GM23338 (cell line): Measurements from ENCODE around the gene SELENOH. TPM values are rescaled to one million over a fixed set of nuclear protein-coding genes. Genes with fewer than 3 reads are reported as not detected.
A peak's percentile ranks its signal among the peaks of the same experiment; 100 is the strongest.

Source experiments
- ATAC-seq: fragments of 200-7000 bp; cut with Tn5 transposase; 3 replicates; pipeline ENCODE4 v1.9.1; 2020
- DNase-seq: peaks from one replicate; pipeline ENCODE4 v3.0.0-alpha.2; 2015; ENCODE audit warnings: low spot score
- H2AFZ ChIP-seq: fragments of 200-600 bp; sonication (generic); 2 replicates; pipeline ENCODE4 v1.8.0; 2016; ENCODE audit warnings: antibody characterized with exemption, mild to moderate bottlenecking, moderate library complexity
- H3F3A ChIP-seq: fragments of 200-600 bp; sonication (generic); replicated peaks from 2 replicates; pipeline ENCODE4 v1.8.0; 2017; ENCODE audit warnings: antibody characterized with exemption, mixed run types, low read depth
- H3K27ac ChIP-seq: fragments of 200-600 bp; sonication (generic); 2 replicates; pipeline ENCODE4 v1.6.1; 2016; ENCODE audit warnings: low read depth
- H3K27me3 ChIP-seq: fragments of 200-600 bp; sonication (generic); 2 replicates; pipeline ENCODE4 v1.8.0; 2016; ENCODE audit warnings: mild to moderate bottlenecking, mixed run types, moderate library complexity; ENCODE audit not compliant: insufficient read depth
- H3K36me3 ChIP-seq: fragments of 200-600 bp; sonication (generic); 2 replicates; pipeline ENCODE4 v1.8.0; 2016; ENCODE audit warnings: mild to moderate bottlenecking; ENCODE audit not compliant: insufficient read depth
- H3K4me1 ChIP-seq: fragments of 200-600 bp; sonication (generic); 2 replicates; pipeline ENCODE4 v1.8.0; 2016; ENCODE audit warnings: mild to moderate bottlenecking, moderate library complexity; ENCODE audit not compliant: insufficient read depth
- H3K4me2 ChIP-seq: fragments of 200-600 bp; sonication (generic); 2 replicates; pipeline ENCODE4 v1.7.1; 2017; ENCODE audit warnings: mixed run types
- H3K4me3 ChIP-seq: fragments of 200-600 bp; sonication (generic); 2 replicates; pipeline ENCODE4 v1.6.1; 2016; ENCODE audit warnings: mixed run types
- H3K79me2 ChIP-seq: fragments of 200-600 bp; sonication (generic); replicated peaks from 2 replicates; pipeline ENCODE4 v1.8.0; 2017; ENCODE audit warnings: mild to moderate bottlenecking; ENCODE audit not compliant: insufficient read depth
- H3K9me2 ChIP-seq: fragments of 200-600 bp; sonication (generic); 2 replicates; pipeline ENCODE4 v1.8.0; 2017; ENCODE audit not compliant: insufficient read depth
- H4K20me1 ChIP-seq: fragments of 200-600 bp; sonication (generic); replicated peaks from 2 replicates; pipeline ENCODE4 v1.8.0; 2017; ENCODE audit warnings: mild to moderate bottlenecking; ENCODE audit not compliant: insufficient read depth
- H3K27ac Mint-ChIP-seq: 2 replicates; pipeline ENCODE4 v1.8.0; 2020; ENCODE audit warnings: inconsistent platforms, mild to moderate bottlenecking, moderate library complexity, mixed read lengths
- H3K27me3 Mint-ChIP-seq: 3 replicates; pipeline ENCODE4 v1.8.0; 2022; ENCODE audit warnings: low read depth, mild to moderate bottlenecking, moderate library complexity, mixed read lengths, inconsistent platforms; ENCODE audit not compliant: insufficient read depth, poor library complexity
- H3K36me3 Mint-ChIP-seq: 3 replicates; pipeline ENCODE4 v1.8.0; 2021; ENCODE audit warnings: low read depth, mild to moderate bottlenecking, inconsistent platforms, moderate library complexity, mixed read lengths
- H3K4me1 Mint-ChIP-seq: 3 replicates; pipeline ENCODE4 v1.8.0; 2020; ENCODE audit warnings: mild to moderate bottlenecking, inconsistent platforms, mixed read lengths
- H3K4me3 Mint-ChIP-seq: 3 replicates; pipeline ENCODE4 v1.8.0; 2021; ENCODE audit warnings: moderate library complexity, mild to moderate bottlenecking, inconsistent platforms, mixed read lengths
- H3K9me3 Mint-ChIP-seq: 3 replicates; pipeline ENCODE4 v1.8.0; 2020; ENCODE audit warnings: moderate library complexity, mild to moderate bottlenecking, inconsistent platforms, mixed read lengths
- CREB1 ChIP-seq: fragments of 250-450 bp; sonication (Bioruptor Pico); IDR thresholded peaks from 2 replicates; pipeline ENCODE4 v1.5.0; 2020; ENCODE audit warnings: low read depth, mild to moderate bottlenecking, moderate library complexity
- CTCF ChIP-seq, 2 experiments: fragments of 200-600 bp in 1 of 2; sonication (generic) in 1 of 2; conservative IDR thresholded peaks; 2 replicates each; pipeline versions ENCODE4 v1.5.1 to v1.6.1; 2016 to 2017; ENCODE audit warnings: antibody characterized with exemption in 2 of 2, low read depth in 2 of 2, mild to moderate bottlenecking in 2 of 2, moderate library complexity in 1 of 2
- EZH2 ChIP-seq: fragments of 200-600 bp; sonication (generic); IDR thresholded peaks from one replicate; pipeline ENCODE4 v1.8.0; 2017; ENCODE audit warnings: antibody characterized with exemption, mild to moderate bottlenecking, low read depth; ENCODE audit not compliant: unreplicated experiment
- POLR2AphosphoS5 ChIP-seq: IDR thresholded peaks from 2 replicates; pipeline ENCODE4 v1.6.1; 2016; ENCODE audit warnings: antibody characterized with exemption, low read depth
- ZNF114 ChIP-seq: fragments of 250-450 bp; sonication (Bioruptor Pico); IDR thresholded peaks from 2 replicates; pipeline ENCODE4 v1.5.0; 2020; ENCODE audit warnings: mild to moderate bottlenecking, moderate library complexity
- ZNF331 ChIP-seq: fragments of 250-450 bp; sonication (Bioruptor Pico); IDR thresholded peaks from 2 replicates; pipeline ENCODE4 v1.5.0; 2020; ENCODE audit warnings: low read depth, mild to moderate bottlenecking, moderate library complexity
- ZNF462 ChIP-seq: fragments of 250-450 bp; sonication (Bioruptor Pico); IDR thresholded peaks from 2 replicates; pipeline ENCODE4 v1.5.0; 2020; ENCODE audit warnings: mild to moderate bottlenecking, moderate library complexity
- polyA plus RNA-seq: library from polyadenylated mRNA; unstranded; fragments of >200 nt; fragmentation: Nextera tagmentation; extraction: Ambion mirVana; gene quantifications from 2 replicates; pipeline ENCODE4 v1.2.1, GENCODE V29; 2016
- total RNA-seq: library from RNA; depleted of rRNA; stranded (reverse); fragments of >200 nt; shearing (Covaris generic); gene quantifications from 2 replicates; pipeline ENCODE4 v1.2.3, GENCODE V29; 2014

The SELENOH gene
- total and polyA plus RNA-seq, 2 experiments from 2014 or later = 282 to 379 TPM

GRCh38 chr11:57763568-57763967 lies 22.3 kb downstream of the SELENOH start:
- peak overlapping the region; percentile 98; the same call in 1 of the 2 replicates for H3K27ac ChIP-seq
- peaks cover 68% of the 10 kb centered on the region for H3K79me2 ChIP-seq
- H3K4me1 ChIP-seq = peaks cover 17% of the 10 kb centered on the region
- Mint-ChIP-seq H3K27me3 (peaks cover 3% of the 10 kb centered on the region), H3K4me1 (peaks cover 26% of the 10 kb centered on the region), H3K36me3 (peaks cover 13% of the 10 kb centered on the region; the same call in 2 of the 3 replicates), H3K9me3 (no peaks in the 10 kb centered on the region), H3K27ac (peak overlapping the region; percentile 90), H3K4me3 (peak overlapping the region; percentile 98)
- H3K36me3 ChIP-seq = no peaks in the 10 kb centered on the region
- peaks cover 17% of the 10 kb centered on the region for H4K20me1 ChIP-seq
- no peaks in the 10 kb centered on the region for H3F3A ChIP-seq
- H3K27me3 ChIP-seq = no peaks in the 10 kb centered on the region
- DNase-seq (peak; percentile 73), ATAC-seq (peak; percentile 62)
- TF ChIP-seq CTCF (conservative IDR thresholded peaks at IDR 0.05; ENCODE audit: low read depth in 2 of 2) (peak; percentile 22 to 30; a peak in 3 of 4 replicates), ZNF331 (CRISPR knock-in tag) (no peak)
- peak overlapping the region; percentile 62 for H3K4me3 ChIP-seq
- no peaks in the 10 kb centered on the region for H3K9me2 ChIP-seq
- no peak overlapping the region for H2AFZ ChIP-seq
- H3K4me2 ChIP-seq = peak overlapping the region; percentile 82

- peak overlapping the region; percentile 98 for H3K4me3 Mint-ChIP-seq
- no peaks in the 10 kb centered on the region for H3K9me3 Mint-ChIP-seq
- H3K4me1 ChIP-seq = peaks cover 17% of the 10 kb centered on the region
- no peak for DNase-seq
- H3K4me2 ChIP-seq = peak overlapping the region; percentile 82
- peaks cover 13% of the 10 kb centered on the region; the same call in 2 of the 3 replicates for H3K36me3 Mint-ChIP-seq
- H3K36me3 ChIP-seq = no peaks in the 10 kb centered on the region
- H3F3A ChIP-seq = no peaks in the 10 kb centered on the region
- no peak overlapping the region for H2AFZ ChIP-seq
- H3K27me3 ChIP-seq = no peaks in the 10 kb centered on the region
- peak overlapping the region; percentile 62 for H3K4me3 ChIP-seq
- ATAC-seq = no peak
- H3K27ac ChIP-seq = no peak overlapping the region; the same call in 1 of the 2 replicates
- peak overlapping the region; percentile 90 for H3K27ac Mint-ChIP-seq
- TF ChIP-seq ZNF114 (CRISPR knock-in tag) (0 out of 2 replicates have a peak, but pooled peaks have one; percentile 38), EZH2 (no peak), POLR2AphosphoS5 (no peak)
- H3K79me2 ChIP-seq = peaks cover 72% of the 10 kb centered on the region
- H3K4me1 Mint-ChIP-seq = peaks cover 26% of the 10 kb centered on the region
- no peaks in the 10 kb centered on the region for H3K9me2 ChIP-seq
- H3K27me3 Mint-ChIP-seq = peaks cover 3% of the 10 kb centered on the region
- H4K20me1 ChIP-seq = peaks cover 20% of the 10 kb centered on the region
Measured at GRCh38 chr11:57764021-57764420, 22.7 kb downstream of the SELENOH start.

GRCh38 chr11:57764566-57764965 lies 23.3 kb downstream of the SELENOH start:
- peak overlapping the region; percentile 81; the same call in 1 of the 2 replicates for H3K27ac Mint-ChIP-seq
- no peaks in the 10 kb centered on the region for H3K27me3 ChIP-seq
- H3K4me3 ChIP-seq = peak overlapping the region; percentile 62
- no peak overlapping the region for H3K27ac ChIP-seq
- H3K79me2 ChIP-seq = peaks cover 78% of the 10 kb centered on the region
- DNase-seq (no peak), ATAC-seq (no peak)
- peaks cover 17% of the 10 kb centered on the region for H3K4me1 ChIP-seq
- H3K4me2 ChIP-seq = peak overlapping the region; percentile 82
- H3K36me3 Mint-ChIP-seq = peaks cover 16% of the 10 kb centered on the region
- H3K27me3 Mint-ChIP-seq = peaks cover 4% of the 10 kb centered on the region
- no peak overlapping the region for H2AFZ ChIP-seq
- H3K36me3 ChIP-seq = no peaks in the 10 kb centered on the region
- H3F3A ChIP-seq = no peaks in the 10 kb centered on the region
- H3K4me1 Mint-ChIP-seq = peaks cover 29% of the 10 kb centered on the region
- H3K9me2 ChIP-seq = no peaks in the 10 kb centered on the region
- H3K4me3 Mint-ChIP-seq = peak overlapping the region; percentile 98
- H3K9me3 Mint-ChIP-seq = no peaks in the 10 kb centered on the region
- peaks cover 20% of the 10 kb centered on the region for H4K20me1 ChIP-seq
- TF ChIP-seq ZNF462 (CRISPR knock-in tag) (no peak), CREB1 (CRISPR knock-in tag) (no peak)
